GM12878 (cell line): ENCODE measurements around the gene TATDN2. TPM values are rescaled to one million over a fixed set of nuclear protein-coding genes. Genes with fewer than 3 reads are reported as not detected.

Source experiments
- ATAC-seq: fragments of 200-7000 bp; cut with Tn5 transposase; 3 replicates; pipeline ENCODE4 v1.9.1; 2020; ENCODE audit warnings: mild to moderate bottlenecking, moderate library complexity
- BruUV-seq: library from RNA; stranded (reverse); fragments of 400-500 nt; replicated peaks from 2 replicates; lab custom pipeline; 2021; lab: Mats Ljungman, UMichigan
- CTCF ChIA-PET: fragments of 300-600 bp; sonication (Branson Sonifier 250); formaldehyde crosslinking; extraction: SDS; loops from one replicate; lab custom pipeline; 2021; ENCODE audit warnings: inconsistent platforms; lab: Yijun Ruan, JAX
- POLR2A ChIA-PET: fragments of 350-600 bp; formaldehyde crosslinking; extraction: SDS; loops from one replicate; lab custom pipeline; 2021; ENCODE audit warnings: inconsistent platforms; lab: Charles Lee
- RAD21 ChIA-PET: fragments of 300-600 bp; sonication (Branson Sonifier 250); formaldehyde crosslinking; loops from one replicate; lab custom pipeline; 2023; ENCODE audit warnings: antibody characterized with exemption; ENCODE audit not compliant: unreplicated experiment; lab: Charles Lee
- SMC1A ChIA-PET: fragments of 300-600 bp; sonication (Branson Sonifier 250); formaldehyde crosslinking; loops from one replicate; lab custom pipeline; 2023; ENCODE audit not compliant: unreplicated experiment, uncharacterized antibody; lab: Charles Lee
- DNase-seq: peaks from one replicate; pipeline ENCODE4 v3.0.0-alpha.2; 2011; ENCODE audit warnings: low read depth, low spot score
- FAIRE-seq: peaks from 3 replicates; lab custom pipeline; 2011; peaks lifted over from hg19 to GRCh38; lab: Jason Lieb, UNC
- H2AFZ ChIP-seq: 2 replicates; pipeline ENCODE4 v1.6.0; 2011; ENCODE audit warnings: low read depth, low read length, control low read depth; ENCODE audit not compliant: control insufficient read depth
- H3K27ac ChIP-seq: 2 replicates; pipeline ENCODE4 v1.5.1; 2011; ENCODE audit warnings: control low read depth; ENCODE audit not compliant: control insufficient read depth, insufficient read depth
- H3K27me3 ChIP-seq, 2 experiments: replicated peaks in 1 of 2; 2 replicates each; pipeline versions ENCODE4 v1.6.0 to v1.6.1; 2011; ENCODE audit warnings: low read length in 1 of 2; ENCODE audit not compliant: control insufficient read depth in 2 of 2, insufficient read depth in 2 of 2
- H3K36me3 ChIP-seq, 2 experiments: 2 replicates each; pipeline ENCODE4 v1.5.1; 2011; ENCODE audit warnings: low read length in 1 of 2; ENCODE audit not compliant: control insufficient read depth in 2 of 2, insufficient read depth in 2 of 2
- H3K4me1 ChIP-seq: 2 replicates; pipeline ENCODE4 v1.6.1; 2011; ENCODE audit warnings: mild to moderate bottlenecking, low read length, moderate library complexity, mixed read lengths; ENCODE audit not compliant: control insufficient read depth, insufficient read depth
- H3K4me2 ChIP-seq: 2 replicates; pipeline ENCODE4 v1.6.0; 2011; ENCODE audit warnings: control low read depth; ENCODE audit not compliant: control insufficient read depth, insufficient read depth
- H3K4me3 ChIP-seq: fragments of 200-600 bp; sonication (generic); 2 replicates; pipeline ENCODE4 v1.5.1; 2016
- H3K79me2 ChIP-seq: 2 replicates; pipeline ENCODE4 v1.6.0; 2011; ENCODE audit warnings: low read length; ENCODE audit not compliant: control insufficient read depth, insufficient read depth
- H3K9ac ChIP-seq: 2 replicates; pipeline ENCODE4 v1.8.0; 2011; ENCODE audit warnings: low read length, control low read depth, mixed read lengths; ENCODE audit not compliant: control insufficient read depth, insufficient read depth
- H3K9me3 ChIP-seq: replicated peaks from 3 replicates; pipeline ENCODE4 v1.5.1; 2011; ENCODE audit warnings: mild to moderate bottlenecking, low read length; ENCODE audit not compliant: control insufficient read depth, insufficient read depth
- H4K20me1 ChIP-seq: 2 replicates; pipeline ENCODE4 v1.6.0; 2011; ENCODE audit not compliant: control insufficient read depth, insufficient read depth
- CREB1 ChIP-seq: IDR thresholded peaks from 2 replicates; pipeline ENCODE4 v1.6.1; 2012; ENCODE audit warnings: low read depth, mild to moderate bottlenecking, inconsistent platforms
- EP300 ChIP-seq, 2 experiments: fragments of 150-350 bp in 1 of 2; IDR thresholded peaks; 2 replicates each; pipeline ENCODE4 v1.6.1; 2011 to 2012; ENCODE audit warnings: low read depth in 2 of 2, low read length in 2 of 2, borderline replicate concordance in 1 of 2, improper control_type of control experiment in 1 of 2, inconsistent platforms in 1 of 2; ENCODE audit not compliant: control insufficient read depth in 1 of 2
- IRF5 ChIP-seq: fragments of 450-650 bp; IDR thresholded peaks from 2 replicates; pipeline ENCODE4 v1.6.1; 2017; ENCODE audit warnings: borderline replicate concordance
- KDM1A ChIP-seq: fragments of 200-600 bp; sonication (generic); IDR thresholded peaks from 2 replicates; pipeline ENCODE4 v1.6.1; 2016; ENCODE audit warnings: borderline replicate concordance
- LARP7 ChIP-seq: fragments of 450-650 bp; IDR thresholded peaks from 2 replicates; pipeline ENCODE4 v1.6.1; 2017; ENCODE audit warnings: mild to moderate bottlenecking
- NFXL1 ChIP-seq: fragments of 450-650 bp; IDR thresholded peaks from 2 replicates; pipeline ENCODE4 v1.6.1; 2017; ENCODE audit warnings: antibody characterized with exemption, mild to moderate bottlenecking, borderline replicate concordance
- SMAD1 ChIP-seq: fragments of 450-650 bp; IDR thresholded peaks from 2 replicates; pipeline ENCODE4 v1.6.1; 2018; ENCODE audit warnings: mild to moderate bottlenecking, low read depth; ENCODE audit not compliant: partially characterized antibody
- SREBF2 ChIP-seq: IDR thresholded peaks from 2 replicates; pipeline ENCODE4 v1.6.1; 2012; ENCODE audit warnings: mild to moderate bottlenecking, low read length
- STAT3 ChIP-seq: IDR thresholded peaks from 2 replicates; pipeline ENCODE4 v1.6.1; 2011; ENCODE audit warnings: low read depth, low read length, improper control_type of control experiment
- YBX1 ChIP-seq: fragments of 450-650 bp; IDR thresholded peaks from 2 replicates; pipeline ENCODE4 v1.6.1; 2016; ENCODE audit warnings: antibody characterized with exemption
- ZSCAN29 ChIP-seq: fragments of 450-650 bp; IDR thresholded peaks from 2 replicates; pipeline ENCODE4 v1.6.1; 2017; ENCODE audit warnings: mild to moderate bottlenecking, moderate library complexity
- WGBS: methylation state at CpG from one replicate; pipeline ENCODE4 v1.1.6; 2016; ENCODE audit warnings: low lambda C conversion rate; ENCODE audit not compliant: insufficient replicate concordance, insufficient coverage; ENCODE audit errors: missing lambda C conversion rate; 5-methylcytosine and 5-hydroxymethylcytosine counted together
- in situ Hi-C: fragments of 300-500 bp; cut with MboI; formaldehyde crosslinking; loops from 9 replicates; pipeline ENCODE4 v1.14.3; 2018; ENCODE audit warnings: mixed read lengths
- intact Hi-C: fragments of 100-400 bp; cut with micrococcal nuclease; formaldehyde crosslinking; loops from one replicate; pipeline ENCODE4 v1.14.2; 2022; ENCODE audit not compliant: unreplicated experiment
- polyA plus RNA-seq, 11 experiments: library from polyadenylated mRNA; depleted of rRNA in 4 of 11; unstranded in 6 of 11; stranded (reverse) in 5 of 11; fragments of >200 nt; fragmentation: Nextera tagmentation in 4 of 11; fragmentation: Illumina TruSeq in 1 of 11; extraction: Ambion mirVana in 4 of 11; extraction: Trizol in 1 of 11; gene quantifications; 1 replicate in 1 of 11; 2 replicates in 10 of 11; pipeline versions ENCODE4 v1.2.1 to v1.2.3, GENCODE V29; 2011 to 2016; ENCODE audit warnings: inconsistent platforms in 2 of 11, missing spikeins in 2 of 11, low read depth in 1 of 11
- total RNA-seq, 4 experiments: library from RNA; depleted of rRNA in 3 of 4; stranded (reverse); fragments of >200 nt in 3 of 4; fragmentation: Illumina TruSeq in 1 of 4; extraction: Trizol in 1 of 4; gene quantifications; 2 replicates each; pipeline versions ENCODE4 v1.2.1 to v1.2.3, GENCODE V29; 2013 to 2021

The TATDN2 gene
- total and polyA plus RNA-seq, 10 of the 15 experiments (the other 5 are each of a cell fraction or from before 2014, with no cell fraction given): 4.2 to 36.5 (median 15.8) TPM

- TF ChIP-seq IRF5 (no peak), STAT3 (no peak; the same call in 1 of the 2 replicates), SMAD1 (no peak), KDM1A (no peak)
- TF ChIP-seq, all 136 proteins: peak for 36
Observed at GRCh38 chr3:10198761-10199649, 49.3 kb upstream of the TATDN2 start (continued).

GRCh38 chr3:10204921-10205320 is 43.3 kb upstream of the TATDN2 start:
- CTCF ChIA-PET: interaction anchor here (0.5 to 1.7 kb wide), 2 partner anchors 13 to 64 kb away, joined by 3 to 6 read pairs; no protein-coding TSS in a partner anchor
- no TSS peak for BruUV-seq
- intact Hi-C loops (no loop called here), in situ Hi-C loops (no loop called here)
- ATAC-seq (no peak), FAIRE-seq (no peak)
- H4K20me1 ChIP-seq: no peaks in the 10 kb centered on the region
- no peaks in the 10 kb centered on the region for H3K27me3 ChIP-seq
- no peaks in the 10 kb centered on the region for H3K9me3 ChIP-seq
- TF ChIP-seq LARP7 (no peak), SREBF2 (no peak), ZSCAN29 (no peak), NFXL1 (no peak), EP300 (IDR thresholded peaks at IDR 0.05; ENCODE audit: borderline replicate concordance in 1 of 2, control insufficient read depth in 1 of 2, low read depth in 2 of 2, low read length in 2 of 2) (no peak), YBX1 (no peak), CREB1 (no peak), SMAD1 (no peak)
- TF ChIP-seq, all 136 proteins: peak for 0
- Histone ChIP-seq H3K27ac (no peak overlapping the region), H3K4me2 (no peak overlapping the region), H3K4me1 (no peaks in the 10 kb centered on the region), H3K9ac (no peak overlapping the region), H2AFZ (no peak overlapping the region), H3K4me3 (no peak overlapping the region), H3K79me2 (no peaks in the 10 kb centered on the region), H3K36me3 (no peaks in the 10 kb centered on the region; a peak in 1 of 4 replicates)
- ChIA-PET POLR2A (interaction anchor here (1.0 to 2.1 kb wide), 2 partner anchors 9 to 13 kb away, joined by 3 to 7 read pairs; no protein-coding TSS in a partner anchor), SMC1A (interaction anchor here (0.8 to 3.0 kb wide), 4 partner anchors 9 to 39 kb away, joined by 3 to 20 read pairs (median 4); no protein-coding TSS in a partner anchor), RAD21 (interaction anchor here (1.4 to 2.5 kb wide), 4 partner anchors 9 to 43 kb away, joined by 3 to 18 read pairs (median 6); partner anchors contain the start of gene TATDN2)
- WGBS: 94% methylated on average over 2 of the region's 2 CpGs
- no peak for DNase-seq
